ENCODE measurements around the gene ANKS1B.

ANKS1B gene

DNA sequence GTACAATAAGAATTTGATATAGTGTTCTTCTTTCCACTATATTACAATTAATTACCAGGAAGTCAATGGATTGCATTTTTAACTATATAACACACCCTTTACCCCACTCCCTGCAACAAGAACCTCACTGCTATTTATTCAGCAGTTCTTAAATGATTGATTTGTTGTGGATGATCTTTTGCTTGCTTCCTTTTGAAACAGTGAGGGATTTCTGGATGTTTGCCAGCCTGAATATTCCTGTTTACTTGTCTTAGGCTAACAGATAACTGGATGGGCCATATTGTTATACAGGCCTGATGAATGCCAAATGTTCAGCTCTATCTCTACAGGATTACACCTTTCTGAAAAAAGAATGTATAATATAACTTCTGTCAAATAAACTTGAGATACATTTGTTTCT lies 842.1 kb downstream of the ANKS1B start:
- in situ Hi-C loops (cut with HindIII; ENCODE audit: low sequenced_read_pairs) = no loop called here

GRCh38 chr12:99140017-99140720 lies 844.6 kb downstream of the ANKS1B start:
- in situ Hi-C loops (cut with HindIII; ENCODE audit: low sequenced_read_pairs) = no loop called here

DNA sequence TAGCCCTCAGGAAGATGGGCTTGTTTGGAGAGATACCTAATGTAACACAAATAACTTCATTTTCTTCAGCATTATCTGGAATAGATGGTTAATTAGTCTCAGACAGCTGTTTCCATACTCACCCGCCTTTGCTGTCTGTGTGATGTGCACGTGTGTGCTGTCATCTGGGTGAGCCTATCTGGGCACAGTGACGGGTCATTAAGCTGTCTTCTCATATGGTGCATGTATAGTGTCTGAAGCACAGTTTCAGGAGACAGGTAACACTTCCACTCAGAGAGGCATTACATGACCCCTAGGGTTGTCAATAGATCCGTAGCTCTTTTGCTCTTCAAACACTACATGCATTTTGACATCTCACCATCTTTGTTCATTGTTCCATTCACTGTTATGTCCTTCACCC lies 846.3 kb downstream of the ANKS1B start:
- in situ Hi-C loops (cut with HindIII; ENCODE audit: low sequenced_read_pairs) = no loop called here

DNA sequence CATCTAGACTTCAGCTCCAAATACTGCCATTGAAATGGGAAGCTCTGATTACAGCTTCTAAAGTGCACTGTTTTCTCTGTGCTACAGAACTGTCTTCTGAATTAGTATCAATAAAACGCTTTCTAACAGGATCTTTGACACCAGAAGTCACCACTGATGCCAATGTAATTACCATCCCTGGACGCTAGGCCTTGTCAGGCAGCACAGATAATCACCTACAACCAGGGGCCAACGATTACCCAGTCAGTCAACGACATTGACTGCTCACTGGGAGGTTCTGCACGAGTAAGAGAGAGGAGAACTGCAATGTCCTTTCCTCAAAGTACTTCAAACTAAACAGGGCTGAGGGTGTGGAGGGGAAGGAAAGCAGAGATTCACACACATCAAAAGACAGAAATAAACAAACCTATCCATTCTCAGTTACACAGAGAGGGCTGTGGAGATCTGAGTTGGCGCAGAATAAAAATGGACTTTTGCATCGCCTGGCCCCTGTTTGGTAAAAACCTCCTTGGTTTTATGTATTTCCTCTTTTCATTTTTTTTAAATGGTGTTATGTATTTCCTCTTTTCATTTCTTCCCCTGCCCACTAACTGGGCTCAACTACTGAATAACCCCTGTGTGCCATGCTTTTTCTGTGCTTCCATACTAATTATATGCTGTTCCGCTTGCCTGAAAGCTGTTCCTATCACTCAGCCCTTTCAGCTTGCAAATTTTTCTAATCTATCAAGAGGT lies 847.4 kb downstream of the ANKS1B start:
- in situ Hi-C loops (cut with HindIII; ENCODE audit: low sequenced_read_pairs) = no loop called here

GRCh38 chr12:99136516-99136915 lies 848.2 kb downstream of the ANKS1B start:
- in situ Hi-C loops (cut with HindIII; ENCODE audit: low sequenced_read_pairs) = no loop called here

DNA sequence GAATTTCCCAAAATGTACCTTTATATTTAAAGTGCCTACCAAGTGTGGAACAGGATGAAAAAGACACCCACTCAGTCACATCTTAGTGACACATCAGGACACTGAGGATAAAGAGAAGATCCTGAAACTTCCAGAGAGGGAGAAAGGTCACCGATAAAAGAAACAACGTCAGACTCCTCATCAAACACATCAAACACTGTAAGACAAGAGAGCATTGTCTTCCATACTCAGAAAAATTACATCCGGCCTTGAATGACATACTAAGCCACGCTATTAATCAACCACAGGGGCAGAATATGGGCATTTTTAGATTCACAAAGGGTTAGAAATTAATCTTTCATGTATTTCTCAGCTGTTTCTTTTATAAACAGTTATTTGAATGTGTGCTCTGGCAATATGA lies 849.4 kb downstream of the ANKS1B start:
- in situ Hi-C loops (cut with HindIII; ENCODE audit: low sequenced_read_pairs) = no loop called here

GRCh38 chr12:99133401-99133800 lies 851.3 kb downstream of the ANKS1B start:
- in situ Hi-C loops (cut with HindIII; ENCODE audit: low sequenced_read_pairs) = no loop called here

GRCh38 chr12:99131751-99132199 lies 853.0 kb downstream of the ANKS1B start:
- in situ Hi-C loops (cut with HindIII; ENCODE audit: low sequenced_read_pairs) = no loop called here

DNA sequence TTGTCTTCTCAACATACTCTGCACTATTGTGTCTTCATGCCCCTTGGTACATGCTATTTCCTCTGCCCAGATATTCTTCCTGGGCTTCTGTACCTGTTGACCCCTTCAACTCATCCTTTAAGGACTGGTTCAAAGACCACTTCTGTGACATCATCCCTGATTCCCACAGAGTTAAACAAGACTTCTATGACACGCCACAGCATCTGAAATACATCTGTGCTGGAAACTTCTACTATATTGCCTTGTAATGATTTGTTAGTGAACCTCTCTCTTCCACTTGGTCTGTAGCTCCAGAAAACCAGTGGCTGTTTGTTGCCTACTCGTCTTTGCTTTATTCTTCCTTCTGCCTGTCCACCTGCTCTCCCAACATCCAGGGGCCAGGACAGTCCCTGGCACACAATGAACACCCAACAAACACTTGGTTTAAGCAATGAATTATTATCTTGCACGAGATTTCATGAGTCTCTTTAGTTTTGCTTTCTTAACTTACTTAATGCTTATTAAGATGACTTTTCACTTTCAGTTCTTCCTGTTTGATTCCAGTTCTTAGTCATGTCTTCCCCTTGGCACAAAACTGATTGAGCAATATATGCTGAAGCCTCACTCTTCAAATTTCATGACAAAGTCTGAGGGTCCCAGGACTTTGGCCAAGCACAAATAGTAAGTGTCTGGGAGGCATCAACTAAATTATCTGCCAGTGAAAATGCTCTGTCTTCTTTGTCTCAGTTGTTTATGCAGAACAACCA lies 853.8 kb downstream of the ANKS1B start:
- in situ Hi-C loops (cut with HindIII; ENCODE audit: low sequenced_read_pairs) = no loop called here

- in situ Hi-C loops (cut with HindIII; ENCODE audit: low sequenced_read_pairs) = no loop called here
Measured at GRCh38 chr12:99128246-99128802, 856.4 kb downstream of the ANKS1B start.

- in situ Hi-C loops (cut with HindIII; ENCODE audit: low sequenced_read_pairs) = no loop called here
Measured at GRCh38 chr12:99122959-99123358, 861.8 kb downstream of the ANKS1B start.

DNA sequence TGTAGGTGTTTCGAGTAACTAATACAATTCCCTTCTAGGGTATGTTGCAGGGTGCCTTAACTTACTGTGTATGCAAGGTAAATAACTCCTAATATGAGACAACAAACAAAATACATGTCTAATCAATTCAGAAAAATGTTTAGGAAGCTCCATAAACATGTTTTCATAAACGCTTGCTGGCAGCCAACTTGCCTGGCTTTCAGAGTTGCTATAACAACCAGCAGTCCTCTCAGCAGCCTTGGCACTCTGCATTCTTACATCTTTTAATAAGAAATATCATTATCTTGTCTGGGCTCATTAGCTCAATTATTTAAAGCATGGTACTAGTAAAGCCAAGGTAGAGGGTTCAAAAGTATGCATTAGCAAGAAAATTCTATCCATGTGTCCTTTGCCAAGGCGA lies 862.2 kb downstream of the ANKS1B start:
- in situ Hi-C loops (cut with HindIII; ENCODE audit: low sequenced_read_pairs) = no loop called here

- in situ Hi-C loops (cut with HindIII; ENCODE audit: low sequenced_read_pairs) = no loop called here
Measured at GRCh38 chr12:99121546-99121945, 863.2 kb downstream of the ANKS1B start.

GRCh38 chr12:99119943-99120342 lies 864.8 kb downstream of the ANKS1B start:
- in situ Hi-C loops (cut with HindIII; ENCODE audit: low sequenced_read_pairs) = no loop called here

- in situ Hi-C loops (cut with HindIII; ENCODE audit: low sequenced_read_pairs) = no loop called here
Measured at GRCh38 chr12:99119449-99119848, 865.3 kb downstream of the ANKS1B start.

DNA sequence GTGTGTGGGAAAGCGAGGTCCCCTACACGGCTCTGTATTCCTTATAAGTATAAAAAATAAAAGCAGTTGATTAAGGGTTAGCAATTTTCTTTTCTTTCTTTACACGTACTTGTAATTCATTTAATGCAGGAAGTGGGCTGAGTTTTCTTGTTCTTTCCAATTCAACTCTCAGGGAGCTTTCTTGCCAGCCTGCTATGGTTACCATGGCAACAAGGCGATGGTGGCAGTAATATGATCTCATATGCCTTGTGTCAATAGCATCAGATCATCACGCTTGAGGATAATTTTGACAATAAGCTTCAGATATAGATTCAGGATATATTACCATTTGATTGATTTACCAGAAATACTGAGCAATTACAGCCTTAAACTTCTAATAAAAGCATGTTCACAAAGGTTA lies 873.1 kb downstream of the ANKS1B start:
- in situ Hi-C loops (cut with HindIII; ENCODE audit: low sequenced_read_pairs) = no loop called here

DNA sequence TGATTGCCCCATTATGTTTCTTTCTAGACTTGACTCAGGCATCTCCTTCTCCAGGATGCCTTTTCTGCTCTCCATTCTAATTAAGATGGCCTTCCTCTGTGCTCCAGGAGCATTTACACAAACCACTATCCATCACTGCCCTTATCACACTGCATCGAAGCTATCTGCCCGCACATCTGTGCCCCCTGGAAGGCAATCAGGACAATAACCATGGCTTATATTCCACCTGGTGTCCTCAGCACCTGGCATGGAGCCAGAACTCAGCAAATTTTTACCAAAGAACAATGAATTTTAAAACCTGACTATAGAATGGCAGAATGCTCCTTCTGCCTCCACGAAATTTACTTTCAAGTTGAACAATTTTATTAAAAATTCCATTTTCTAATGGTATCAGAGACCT lies 873.9 kb downstream of the ANKS1B start:
- in situ Hi-C loops (cut with HindIII; ENCODE audit: low sequenced_read_pairs) = no loop called here

DNA sequence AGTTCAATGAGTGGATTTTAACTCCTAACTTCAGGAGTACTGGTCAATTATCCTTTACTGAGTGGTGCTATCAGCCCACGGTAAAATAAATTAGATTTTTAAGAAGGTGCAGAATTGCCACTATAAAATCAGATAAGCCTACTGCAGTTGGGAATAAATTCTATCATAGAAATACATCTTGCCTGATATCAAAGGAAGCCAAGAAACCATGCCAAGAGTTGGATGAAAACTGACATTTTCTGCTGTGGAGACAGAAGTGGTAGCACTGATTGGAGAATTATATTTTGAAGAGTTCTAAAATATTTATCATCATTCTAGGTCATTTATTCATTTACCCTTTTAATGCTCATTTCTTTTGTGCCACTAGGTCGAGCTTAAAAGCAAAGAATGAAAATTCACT lies 874.5 kb downstream of the ANKS1B start:
- in situ Hi-C loops (cut with HindIII; ENCODE audit: low sequenced_read_pairs) = no loop called here

GRCh38 chr12:99108924-99109323 lies 875.8 kb downstream of the ANKS1B start:
- in situ Hi-C loops (cut with HindIII; ENCODE audit: low sequenced_read_pairs) = loop anchor here (5.0 kb wide), 1 partner anchor 43 kb away; no protein-coding TSS in a partner anchor

- in situ Hi-C loops (cut with HindIII; ENCODE audit: low sequenced_read_pairs) = loop anchor here (5.0 kb wide), 1 partner anchor 37 kb away; no protein-coding TSS in a partner anchor
Measured at GRCh38 chr12:99099786-99100185, 885.0 kb downstream of the ANKS1B start.

DNA sequence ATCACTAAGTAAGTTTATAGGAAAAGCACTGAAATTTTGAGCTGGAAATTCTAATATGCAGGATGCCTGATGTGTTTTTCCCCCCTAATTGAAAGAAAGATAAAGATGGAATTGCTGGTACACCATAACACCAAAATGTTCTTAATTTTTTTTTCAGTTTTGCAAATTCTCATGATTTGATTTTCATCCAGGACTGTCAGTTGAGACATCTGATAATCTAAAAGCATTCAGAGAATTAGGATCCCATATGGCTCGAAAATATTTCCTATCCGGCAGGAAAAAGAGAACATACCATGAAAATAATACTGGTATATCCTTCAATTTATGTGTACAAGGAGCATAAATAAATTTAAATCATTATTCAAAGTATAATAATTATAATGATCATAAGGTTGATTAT lies 887.6 kb downstream of the ANKS1B start:
- in situ Hi-C loops (cut with HindIII; ENCODE audit: low sequenced_read_pairs) = loop anchor here (5.0 kb wide), 1 partner anchor 35 kb away; no protein-coding TSS in a partner anchor
